Measurements from ENCODE around the gene EPHB3. TPM values are rescaled to one million over a fixed set of nuclear protein-coding genes. Genes with fewer than 3 reads are reported as not detected.

The EPHB3 gene
- total and polyA plus RNA-seq, 8 donors, result 8.1 to 32.9 (median 26.8) TPM

GRCh38 chr3:184603151-184604030 is 41.8 kb downstream of the EPHB3 start:
- Histone ChIP-seq H3K4me1 (peaks cover 14 to 37% of the 10 kb centered on the region in 2 donors), H3K27me3 (peaks cover 24 to 56% of the 10 kb centered on the region in 2 donors), H3K9me3 (no peaks in the 10 kb centered on the region), H3K27ac (no peak overlapping the region), H3K4me3 (peak overlapping the region; percentile 21), H3K36me3 (no peaks in the 10 kb centered on the region)
- intact Hi-C loops (cut with DNase I), result no loop called here
- ATAC-seq, result no peak
- no peak for DNase-seq
- TF ChIP-seq CTCF (IDR thresholded peaks at IDR 0.05), result no peak

GRCh38 chr3:184604039-184604601 is 42.5 kb downstream of the EPHB3 start:
- intact Hi-C loops (cut with DNase I), result no loop called here
- no peak overlapping the region for H3K27ac ChIP-seq

GRCh38 chr3:184604615-184605290 is 43.2 kb downstream of the EPHB3 start:
- peak; percentile 56 for ATAC-seq
- Histone ChIP-seq H3K27ac (no peak overlapping the region), H3K4me1 (peaks cover 14 to 37% of the 10 kb centered on the region in 2 donors), H3K4me3 (peak overlapping the region; percentile 21), H3K27me3 (peaks cover 24 to 56% of the 10 kb centered on the region in 2 donors), H3K36me3 (no peaks in the 10 kb centered on the region), H3K9me3 (no peaks in the 10 kb centered on the region)
- DNase-seq, result no peak
- intact Hi-C loops (cut with DNase I), result no loop called here
- TF ChIP-seq CTCF (IDR thresholded peaks at IDR 0.05), result no peak

More at GRCh38 chr3:184604039-184604601, 42.5 kb downstream of the EPHB3 start:
- H3K9me3 ChIP-seq, result no peaks in the 10 kb centered on the region
- peak; percentile 60 for ATAC-seq
- no peaks in the 10 kb centered on the region for H3K36me3 ChIP-seq
- DNase-seq, result peak in 1 of 4 donors; percentile 54
- peaks cover 14 to 37% of the 10 kb centered on the region in 2 donors for H3K4me1 ChIP-seq
- H3K27me3 ChIP-seq, result peaks cover 24 to 56% of the 10 kb centered on the region in 2 donors
- peak overlapping the region; percentile 21 for H3K4me3 ChIP-seq
- no peak for TF ChIP-seq CTCF (IDR thresholded peaks at IDR 0.05)

- Histone ChIP-seq H3K36me3 (no peaks in the 10 kb centered on the region), H3K27ac (no peak overlapping the region), H3K4me3 (no peak overlapping the region), H3K4me1 (peaks cover 12 to 20% of the 10 kb centered on the region in 2 donors), H3K9me3 (no peaks in the 10 kb centered on the region), H3K27me3 (peaks cover 10 to 30% of the 10 kb centered on the region in 2 donors)
- DNase-seq (no peak), ATAC-seq (no peak)
- TF ChIP-seq CTCF (IDR thresholded peaks at IDR 0.05), result no peak
- intact Hi-C loops (cut with DNase I), result no loop called here
Observed at GRCh38 chr3:184608209-184608608, 46.6 kb downstream of the EPHB3 start.
